Heart right ventricle (tissue), 16 donors: ENCODE results near the gene PRSS8. TPM values are rescaled to one million over a fixed set of nuclear protein-coding genes. Genes with fewer than 3 reads are reported as not detected.
A peak's percentile ranks its signal among the peaks of the same experiment; 100 is the strongest.
"Not testable (repeated sequence)": the region's sequence is repeated elsewhere in the genome, so short reads cannot be mapped to it uniquely, and the experiment has no call there.

Experiments
- ATAC-seq, 8 donors: fragments of 200-7000 bp; cut with Tn5 transposase; one replicate each; pipeline ENCODE4 v1.9.1; 2020; ENCODE audit warnings: mild to moderate bottlenecking in 8 of 8, moderate library complexity in 8 of 8, moderate number of reproducible peaks in 1 of 8
- DNase-seq, 2 donors: peaks; one replicate each; pipeline ENCODE4 v3.0.0-alpha.2; 2020
- H3K27ac ChIP-seq, 10 donors: fragments of 200-600 bp; sonication (generic) in 2 of 10; one replicate each; pipeline versions ENCODE4 v1.5.0 to v1.8.0; 2020 to 2022; ENCODE audit warnings: mild to moderate bottlenecking in 3 of 10
- H3K27me3 ChIP-seq, 7 donors: fragments of 200-600 bp; one replicate each; pipeline ENCODE4 v1.8.0; 2021 to 2022; ENCODE audit warnings: mild to moderate bottlenecking in 2 of 7
- H3K36me3 ChIP-seq, 9 donors: fragments of 200-600 bp; sonication (generic) in 1 of 9; one replicate each; pipeline versions ENCODE4 v1.5.0 to v1.8.0; 2020 to 2022; ENCODE audit warnings: mild to moderate bottlenecking in 2 of 9
- H3K4me1 ChIP-seq, 9 donors: fragments of 200-600 bp; sonication (generic) in 1 of 9; one replicate each; pipeline versions ENCODE4 v1.5.0 to v1.8.0; 2020 to 2022; ENCODE audit warnings: mild to moderate bottlenecking in 4 of 9
- H3K4me3 ChIP-seq, 10 donors: fragments of 200-600 bp; sonication (generic) in 2 of 10; one replicate each; pipeline versions ENCODE4 v1.5.0 to v1.8.0; 2020 to 2022; ENCODE audit warnings: mild to moderate bottlenecking in 7 of 10, moderate library complexity in 2 of 10
- H3K9me3 ChIP-seq, 11 donors: fragments of 200-600 bp in 10 of 11; sonication (generic) in 2 of 11; one replicate each; pipeline versions ENCODE4 v1.5.0 to v1.8.0; 2013 to 2022; ENCODE audit warnings: mild to moderate bottlenecking in 2 of 11, control low read depth in 1 of 11, moderate library complexity in 1 of 11
- WGBS, 2 donors: extraction: QIAGEN DNeasy Blood & Tissue Kit; methylation state at CpG; one replicate each; pipeline ENCODE4 v1.1.7; 2013; ENCODE audit warnings: inconsistent platforms in 1 of 2; 5-methylcytosine and 5-hydroxymethylcytosine counted together
- intact Hi-C, 10 donors: fragments of 100-400 bp; cut with DNase I; formaldehyde crosslinking; loops; one replicate each; pipeline versions ENCODE4 v1.11.1 to v1.14.2; 2022
- polyA plus RNA-seq, 2 donors: library from polyadenylated mRNA; stranded (reverse); fragments of 200-250 nt; gene quantifications; one replicate each; pipeline ENCODE4 v1.2.3, GENCODE V29; 2013
- total RNA-seq, 10 donors: library from RNA; stranded (reverse); fragmentation: NEBNext Ultra II Directional in 3 of 10; extraction: Animal tissue kit (Norgen Biotek cat#: 25700) in 3 of 10; gene quantifications; one replicate each; pipeline versions ENCODE4 v1.2.1 to v1.2.4, GENCODE V29; 2021 to 2023
- TF ChIP-seq, protein P1 (sequence below), 9 donors: fragments of 200-600 bp; sonication (generic) in 2 of 9; IDR thresholded peaks; one replicate each; pipeline versions ENCODE4 v1.5.0 to v1.8.0; 2021 to 2022; ENCODE audit warnings: antibody characterized with exemption in 9 of 9, mild to moderate bottlenecking in 5 of 9, moderate library complexity in 1 of 9
- donor health status: Arrhythmogenic right ventricular cardiomyopathy.
- donor health status: ischemic (EF 13 %, LVEDD 7.1; RV severe dilation, severe dysfunction).
- donor health status: healthy with polysubstance abuse.
- donor health status: DM: no; HTN: yes; CAD: no.
- donor health status: DM: no; HTN: no; CAD: no.
- donor health status: ischemic (EF 25% LVEDD 6.9; RV normal size, moderate dysfunction).
- donor health status: ischemic (EF 25% LVEDD 5.7; RV mildly dilated, moderate dysfunction).
- donor health status: healthy.
- donor health status: DM: yes; HTN: yes; CAD: no.
- donor health status: Ischemic cardiomyopathy.
- donor health status: ischemic (EF 35%, LVEDD 5.7; RV mildly dilated, moderate dysfunction).
- donor health status: nonischemic (EF 11% LVEDD 7.7; RV severe dilation, severe dysfunction).
- donor health status: DM: yes; HTN: yes; CAD: no.
- donor health status: PGD.
- donor health status: ischemic (EF 29% LVEDD 5.4; RV normal size, mild dysfunction).
- donor health status: nonischemic (EF 23%, LVEDD 6.1; RV moderate dilation, normal function).

Gene PRSS8
- total and polyA plus RNA-seq, 12 donors: 0.09 to 0.57 (median 0.16) TPM; not detected in 7

GRCh38 chr16:31157136-31157535 is 21.6 kb upstream of the PRSS8 start:
- peaks cover 0 to 5% (median 0%) of the 10 kb centered on the region in 7 donors for H3K27me3 ChIP-seq
- no peak overlapping the region for H3K27ac ChIP-seq
- H3K36me3 ChIP-seq: no peaks in the 10 kb centered on the region
- intact Hi-C loops: no loop called here
- DNase-seq (peak in 1 of 2 donors; percentile 34), ATAC-seq (peak in 5 of 8 donors; percentile 46 to 80 (median 50))
- WGBS, 2 donors: 41 to 44% methylated on average over 8 of the region's 8 CpGs
- TF ChIP-seq, protein P1, sequence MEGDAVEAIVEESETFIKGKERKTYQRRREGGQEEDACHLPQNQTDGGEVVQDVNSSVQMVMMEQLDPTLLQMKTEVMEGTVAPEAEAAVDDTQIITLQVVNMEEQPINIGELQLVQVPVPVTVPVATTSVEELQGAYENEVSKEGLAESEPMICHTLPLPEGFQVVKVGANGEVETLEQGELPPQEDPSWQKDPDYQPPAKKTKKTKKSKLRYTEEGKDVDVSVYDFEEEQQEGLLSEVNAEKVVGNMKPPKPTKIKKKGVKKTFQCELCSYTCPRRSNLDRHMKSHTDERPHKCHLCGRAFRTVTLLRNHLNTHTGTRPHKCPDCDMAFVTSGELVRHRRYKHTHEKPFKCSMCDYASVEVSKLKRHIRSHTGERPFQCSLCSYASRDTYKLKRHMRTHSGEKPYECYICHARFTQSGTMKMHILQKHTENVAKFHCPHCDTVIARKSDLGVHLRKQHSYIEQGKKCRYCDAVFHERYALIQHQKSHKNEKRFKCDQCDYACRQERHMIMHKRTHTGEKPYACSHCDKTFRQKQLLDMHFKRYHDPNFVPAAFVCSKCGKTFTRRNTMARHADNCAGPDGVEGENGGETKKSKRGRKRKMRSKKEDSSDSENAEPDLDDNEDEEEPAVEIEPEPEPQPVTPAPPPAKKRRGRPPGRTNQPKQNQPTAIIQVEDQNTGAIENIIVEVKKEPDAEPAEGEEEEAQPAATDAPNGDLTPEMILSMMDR (IDR thresholded peaks at IDR 0.05): no peak
- H3K4me3 ChIP-seq: no peak overlapping the region
- peaks cover 0 to 12% (median 0%) of the 10 kb centered on the region in 9 donors for H3K4me1 ChIP-seq
- H3K9me3 ChIP-seq: no peaks in the 10 kb centered on the region

DNA sequence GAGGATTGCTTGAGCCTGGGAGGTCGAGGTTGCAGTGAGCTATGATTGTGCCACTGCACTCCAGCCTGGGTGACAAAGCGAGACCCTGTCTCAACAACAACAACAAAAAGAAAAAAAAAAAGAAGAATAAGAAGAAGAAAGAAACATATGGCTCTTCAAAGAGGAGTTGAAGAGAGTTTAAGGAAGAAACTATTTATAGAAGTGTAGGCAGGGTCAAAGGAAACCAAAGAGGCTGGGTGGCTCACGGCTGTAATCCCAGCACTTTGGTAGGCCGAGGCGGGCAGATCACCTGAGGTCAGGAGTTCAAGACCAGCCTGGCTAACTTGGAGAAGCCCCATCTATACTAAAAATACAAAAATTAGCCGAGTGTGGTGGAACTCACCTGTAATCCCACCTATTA is 15.4 kb upstream of the PRSS8 start:
- H3K36me3 ChIP-seq, intact Hi-C loops, H3K27ac ChIP-seq, H3K9me3 ChIP-seq, DNase-seq, ATAC-seq, H3K4me3 ChIP-seq: not testable (repeated sequence)
- peaks cover 0 to 25% (median 13%) of the 10 kb centered on the region in 7 donors for H3K27me3 ChIP-seq
- H3K4me1 ChIP-seq: peaks cover 0 to 15% (median 0%) of the 10 kb centered on the region in 9 donors
- WGBS, 2 donors: 81 to 83% methylated on average over 6 of the region's 6 CpGs

GRCh38 chr16:31149894-31150890 is 14.7 kb upstream of the PRSS8 start, which contains the start of gene PRSS36:
PRSS36 (minus strand) TSS chr16:31150066; CDS start chr16:31150035, 31 bp downstream.
- Histone ChIP-seq H3K9me3 (no peaks in the 10 kb centered on the region), H3K27ac (peak within 1 kb of the TSS in 1 of 10 donors; percentile 64), H3K4me1 (peaks cover 0 to 15% (median 0%) of the 10 kb centered on the region in 9 donors), H3K4me3 (peak within 1 kb of the TSS in 1 of 10 donors; percentile 16), H3K27me3 (peaks cover 0 to 25% (median 13%) of the 10 kb centered on the region in 7 donors), H3K36me3 (no peaks in the 10 kb centered on the region)
- peak in 5 of 8 donors; percentile 9 to 34 (median 26) for ATAC-seq
- TF ChIP-seq, protein P1 (IDR thresholded peaks at IDR 0.05): no peak
- intact Hi-C loops: loop anchor here in 4 of 10 donors (10.0 kb wide), 2 partner anchors 155 to 165 kb away; partner anchors contain the start of gene HSD3B7 (in 2 of the 4)
- WGBS, 2 donors: 75 to 78% methylated on average over 11 of the region's 11 CpGs
- DNase-seq: no peak

DNA sequence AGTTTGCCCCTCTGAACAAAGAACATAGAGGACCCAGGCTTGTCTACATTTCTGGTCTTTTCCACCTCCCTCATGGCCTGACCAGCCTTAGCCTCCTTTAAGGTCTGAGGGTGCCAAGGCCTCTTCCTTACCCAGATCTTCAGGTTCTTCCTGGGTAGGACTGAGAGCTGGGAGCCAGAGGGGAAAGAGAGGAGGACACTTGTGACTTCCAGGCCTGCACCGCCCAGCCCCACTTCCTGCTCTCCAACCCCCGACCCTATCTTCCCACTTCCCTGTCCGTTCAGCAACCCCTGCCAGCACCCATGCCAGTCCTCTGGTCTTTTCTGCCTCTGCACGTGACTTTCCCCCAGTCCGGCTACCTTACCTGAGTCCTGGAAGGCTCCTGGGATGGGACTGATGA is 13.8 kb upstream of the PRSS8 start:
- Histone ChIP-seq H3K4me3 (peak overlapping the region in 1 of 10 donors; percentile 16), H3K27ac (peak overlapping the region in 1 of 10 donors; percentile 64), H3K36me3 (no peaks in the 10 kb centered on the region), H3K9me3 (no peaks in the 10 kb centered on the region), H3K27me3 (peaks cover 0 to 25% (median 13%) of the 10 kb centered on the region in 7 donors), H3K4me1 (peaks cover 0 to 15% (median 0%) of the 10 kb centered on the region in 9 donors)
- TF ChIP-seq, protein P1 (IDR thresholded peaks at IDR 0.05): no peak
- 61 to 74% methylated on average over 5 of the region's 5 CpGs for WGBS, 2 donors
- no peak for DNase-seq
- intact Hi-C loops: loop anchor here in 4 of 10 donors (10.0 kb wide), 2 partner anchors 155 to 165 kb away; partner anchors contain the start of gene HSD3B7 (in 2 of the 4)
- peak in 6 of 8 donors; percentile 28 to 54 (median 43) for ATAC-seq
